Neural cell (in vitro differentiated cells): ENCODE measurements around the gene KHSRP.

ENCODE experiments used
- EP300 ChIP-seq: fragments of 450-650 bp; conservative IDR thresholded peaks from 2 replicates; pipeline ENCODE4 v1.6.1; 2014; ENCODE audit warnings: antibody characterized with exemption, mild to moderate bottlenecking, moderate library complexity; ENCODE audit not compliant: poor library complexity, severe bottlenecking
- EZH2 ChIP-seq: fragments of 200-600, 300-800 bp; shearing (Covaris generic), sonication (generic); IDR thresholded peaks from 2 replicates; pipeline ENCODE4 v1.6.1; 2014; ENCODE audit warnings: antibody characterized with exemption, low read length, borderline replicate concordance, mild to moderate bottlenecking; ENCODE audit not compliant: insufficient read depth, poor library complexity, severe bottlenecking
- POLR2AphosphoS5 ChIP-seq: IDR thresholded peaks from 2 replicates; pipeline ENCODE4 v1.6.1; 2012
- SMC3 ChIP-seq: fragments of 450-650 bp; conservative IDR thresholded peaks from 2 replicates; pipeline ENCODE4 v1.6.1; 2014; ENCODE audit warnings: antibody characterized with exemption, mild to moderate bottlenecking, moderate library complexity; ENCODE audit not compliant: poor library complexity
- TF ChIP-seq, protein P1 (sequence below): fragments of 450-650 bp; IDR thresholded peaks from 2 replicates; pipeline ENCODE4 v1.5.1; 2014; ENCODE audit warnings: antibody characterized with exemption, mild to moderate bottlenecking, moderate library complexity; ENCODE audit not compliant: poor library complexity, severe bottlenecking

DNA sequence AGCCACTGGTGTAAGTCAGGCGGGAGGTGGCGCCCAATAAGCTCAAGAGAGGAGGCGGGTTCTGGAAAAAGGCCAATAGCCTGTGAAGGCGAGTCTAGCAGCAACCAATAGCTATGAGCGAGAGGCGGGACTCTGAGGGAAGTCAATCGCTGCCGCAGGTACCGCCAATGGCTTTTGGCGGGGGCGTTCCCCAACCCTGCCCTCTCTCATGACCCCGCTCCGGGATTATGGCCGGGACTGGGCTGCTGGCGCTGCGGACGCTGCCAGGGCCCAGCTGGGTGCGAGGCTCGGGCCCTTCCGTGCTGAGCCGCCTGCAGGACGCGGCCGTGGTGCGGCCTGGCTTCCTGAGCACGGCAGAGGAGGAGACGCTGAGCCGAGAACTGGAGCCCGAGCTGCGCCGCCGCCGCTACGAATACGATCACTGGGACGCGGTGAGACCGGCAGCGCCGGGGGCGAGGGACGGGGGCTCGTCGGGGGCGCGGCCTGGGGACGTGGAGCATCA is 52.0 kb downstream of the KHSRP start, which contains the start of gene ALKBH7:
- TF ChIP-seq, protein P1, sequence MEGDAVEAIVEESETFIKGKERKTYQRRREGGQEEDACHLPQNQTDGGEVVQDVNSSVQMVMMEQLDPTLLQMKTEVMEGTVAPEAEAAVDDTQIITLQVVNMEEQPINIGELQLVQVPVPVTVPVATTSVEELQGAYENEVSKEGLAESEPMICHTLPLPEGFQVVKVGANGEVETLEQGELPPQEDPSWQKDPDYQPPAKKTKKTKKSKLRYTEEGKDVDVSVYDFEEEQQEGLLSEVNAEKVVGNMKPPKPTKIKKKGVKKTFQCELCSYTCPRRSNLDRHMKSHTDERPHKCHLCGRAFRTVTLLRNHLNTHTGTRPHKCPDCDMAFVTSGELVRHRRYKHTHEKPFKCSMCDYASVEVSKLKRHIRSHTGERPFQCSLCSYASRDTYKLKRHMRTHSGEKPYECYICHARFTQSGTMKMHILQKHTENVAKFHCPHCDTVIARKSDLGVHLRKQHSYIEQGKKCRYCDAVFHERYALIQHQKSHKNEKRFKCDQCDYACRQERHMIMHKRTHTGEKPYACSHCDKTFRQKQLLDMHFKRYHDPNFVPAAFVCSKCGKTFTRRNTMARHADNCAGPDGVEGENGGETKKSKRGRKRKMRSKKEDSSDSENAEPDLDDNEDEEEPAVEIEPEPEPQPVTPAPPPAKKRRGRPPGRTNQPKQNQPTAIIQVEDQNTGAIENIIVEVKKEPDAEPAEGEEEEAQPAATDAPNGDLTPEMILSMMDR = peak; percentile 61
- TF ChIP-seq EZH2 (no peak), SMC3 (peak; percentile 64), POLR2AphosphoS5 (peak; percentile 90), EP300 (peak; percentile 68)
